Measurements from ENCODE around the gene UNKL.

UNKL gene

GRCh38 chr16:1351582-1352362 is 62.7 kb downstream of the UNKL start, which contains the start of the genes GNPTG and TSR3:
Gene GNPTG, plus strand, starts transcription at chr16:1351931. Its CDS starts 35 bp downstream, at chr16:1351966.
Gene TSR3, minus strand, starts transcription at chr16:1351878. Its CDS starts 74 bp downstream, at chr16:1351804.
- peak; percentile 97 for DNase-seq (ENCODE audit: low spot score)

GRCh38 chr16:1351215-1351581 is 63.3 kb downstream of the UNKL start:
- no peak for DNase-seq (ENCODE audit: low spot score)

- DNase-seq (ENCODE audit: low spot score), result no peak
Measured at GRCh38 chr16:1350691-1351090, 63.8 kb downstream of the UNKL start.

GRCh38 chr16:1349951-1350350 is 64.6 kb downstream of the UNKL start:
- no peak for DNase-seq (ENCODE audit: low spot score)

- no peak for DNase-seq (ENCODE audit: low spot score)
Measured at GRCh38 chr16:1349351-1349750, 65.2 kb downstream of the UNKL start.

- no peak for DNase-seq (ENCODE audit: low spot score)
Measured at GRCh38 chr16:1348926-1349325, 65.6 kb downstream of the UNKL start.

GRCh38 chr16:1348441-1348840 is 66.1 kb downstream of the UNKL start:
- no peak for DNase-seq (ENCODE audit: low spot score)

GRCh38 chr16:1347962-1348361 is 66.5 kb downstream of the UNKL start:
- DNase-seq (ENCODE audit: low spot score), result no peak

GRCh38 chr16:1347286-1347855 is 67.1 kb downstream of the UNKL start:
- no peak for DNase-seq (ENCODE audit: low spot score)

- no peak for DNase-seq (ENCODE audit: low spot score)
Measured at GRCh38 chr16:1346422-1347285, 67.8 kb downstream of the UNKL start.

- no peak for DNase-seq (ENCODE audit: low spot score)
Measured at GRCh38 chr16:1345651-1346421, 68.7 kb downstream of the UNKL start.

- DNase-seq (ENCODE audit: low spot score), result no peak
Measured at GRCh38 chr16:1345087-1345486, 69.4 kb downstream of the UNKL start.

- DNase-seq (ENCODE audit: low spot score), result no peak
Measured at GRCh38 chr16:1344499-1344898, 70.0 kb downstream of the UNKL start.

- no peak for DNase-seq (ENCODE audit: low spot score)
Measured at GRCh38 chr16:1343428-1344242, 70.9 kb downstream of the UNKL start.

GRCh38 chr16:1342526-1343427 is 71.7 kb downstream of the UNKL start:
- DNase-seq (ENCODE audit: low spot score), result peak; percentile 90

GRCh38 chr16:1341495-1342420 is 72.7 kb downstream of the UNKL start:
- no peak for DNase-seq (ENCODE audit: low spot score)

GRCh38 chr16:1340730-1341494 is 73.6 kb downstream of the UNKL start:
- DNase-seq (ENCODE audit: low spot score), result no peak
